Activated naive CD8-positive, alpha-beta T cell treated with anti-CD3 and anti-CD28 coated beads, Interleukin-2, amount 50 U/mL, for 24 hours (primary cell): ENCODE results near the gene COLQ.
"Not testable (repeated sequence)": the region's sequence is repeated elsewhere in the genome, so short reads cannot be mapped to it uniquely, and the experiment has no call there.

Source experiments
- ATAC-seq: fragments of 150-1000 bp; cut with Tn5 transposase; one replicate; pipeline ENCODE4 v1.10.0; 2021
- DNase-seq: peaks from one replicate; pipeline ENCODE4 v3.0.0; 2021
- H3K27ac Mint-ChIP-seq: one replicate; pipeline ENCODE4 v1.8.0; 2021; ENCODE audit warnings: mild to moderate bottlenecking, mixed read lengths
- H3K27me3 Mint-ChIP-seq: one replicate; pipeline ENCODE4 v1.8.0; 2021; ENCODE audit warnings: mixed read lengths
- H3K36me3 Mint-ChIP-seq: one replicate; pipeline ENCODE4 v1.8.0; 2021; ENCODE audit warnings: low read depth, mixed read lengths
- H3K4me1 Mint-ChIP-seq: one replicate; pipeline ENCODE4 v1.8.0; 2021; ENCODE audit warnings: mixed read lengths
- H3K4me3 Mint-ChIP-seq: one replicate; pipeline ENCODE4 v1.8.0; 2021; ENCODE audit warnings: mild to moderate bottlenecking, moderate library complexity, mixed read lengths
- H3K9me3 Mint-ChIP-seq: one replicate; pipeline ENCODE4 v1.8.0; 2021; ENCODE audit warnings: mixed read lengths

COLQ gene

DNA sequence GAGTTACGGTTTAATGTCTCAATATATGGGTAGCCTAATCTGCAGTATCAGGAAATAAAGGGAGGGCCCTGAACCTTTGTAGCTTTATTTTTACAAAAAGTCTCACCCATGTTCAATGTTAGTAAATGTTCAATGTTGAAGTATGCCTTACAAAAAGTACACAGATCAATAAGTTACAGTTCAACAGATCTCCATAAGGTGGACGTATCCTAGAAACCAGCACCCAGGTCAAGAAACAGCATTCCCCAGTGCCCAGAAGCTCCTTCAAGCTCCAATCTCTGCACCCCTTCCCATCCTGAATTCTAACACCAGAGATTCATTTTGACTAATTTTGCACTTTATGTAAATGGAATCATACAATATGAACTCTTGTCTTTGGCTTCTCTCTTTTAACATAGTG is 31.3 kb downstream of the COLQ start:
- H3K36me3 Mint-ChIP-seq: peaks cover 3% of the 10 kb centered on the region
- ATAC-seq: no peak
- no peak overlapping the region for H3K27ac Mint-ChIP-seq
- no peak overlapping the region for H3K4me3 Mint-ChIP-seq
- peaks cover 4% of the 10 kb centered on the region for H3K4me1 Mint-ChIP-seq
- no peaks in the 10 kb centered on the region for H3K9me3 Mint-ChIP-seq
- DNase-seq: no peak
- no peaks in the 10 kb centered on the region for H3K27me3 Mint-ChIP-seq

- peaks cover 4% of the 10 kb centered on the region for H3K4me1 Mint-ChIP-seq
- H3K27me3 Mint-ChIP-seq: no peaks in the 10 kb centered on the region
- peaks cover 3% of the 10 kb centered on the region for H3K36me3 Mint-ChIP-seq
- DNase-seq: no peak
- H3K9me3 Mint-ChIP-seq: no peaks in the 10 kb centered on the region
- H3K4me3 Mint-ChIP-seq: no peak overlapping the region
- H3K27ac Mint-ChIP-seq: no peak overlapping the region
- ATAC-seq: no peak
Observed at GRCh38 chr3:15488002-15488401, 33.5 kb downstream of the COLQ start.

DNA sequence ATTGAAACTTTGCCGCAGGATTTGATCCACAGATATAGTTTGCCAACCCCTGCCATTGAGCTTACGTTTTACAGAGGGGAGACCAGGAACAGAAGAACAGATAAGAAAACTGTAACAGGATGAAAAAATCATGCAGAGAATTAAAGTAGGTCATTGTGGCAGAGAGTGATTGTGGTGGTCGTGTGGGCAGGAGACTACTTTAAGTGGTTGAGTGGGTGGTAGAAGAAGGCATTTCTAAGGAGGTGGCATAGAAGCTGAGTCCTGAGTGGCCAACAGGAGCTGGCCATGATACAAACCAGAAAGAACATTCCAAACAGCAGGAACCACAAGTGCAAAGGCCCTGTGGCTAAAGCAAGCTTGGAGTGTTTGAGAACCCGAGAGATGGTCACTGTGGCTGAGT is 34.5 kb downstream of the COLQ start:
- no peaks in the 10 kb centered on the region for H3K27me3 Mint-ChIP-seq
- no peak for DNase-seq
- no peak overlapping the region for H3K27ac Mint-ChIP-seq
- H3K36me3 Mint-ChIP-seq: peaks cover 3% of the 10 kb centered on the region
- ATAC-seq: no peak
- H3K9me3 Mint-ChIP-seq: no peaks in the 10 kb centered on the region
- H3K4me1 Mint-ChIP-seq: peaks cover 4% of the 10 kb centered on the region
- H3K4me3 Mint-ChIP-seq: no peak overlapping the region

- no peak overlapping the region for H3K27ac Mint-ChIP-seq
- no peak overlapping the region for H3K4me3 Mint-ChIP-seq
- DNase-seq (no peak), ATAC-seq (no peak)
- H3K9me3 Mint-ChIP-seq: peaks cover 4% of the 10 kb centered on the region
- peaks cover 4% of the 10 kb centered on the region for H3K4me1 Mint-ChIP-seq
- H3K36me3 Mint-ChIP-seq: peaks cover 3% of the 10 kb centered on the region
- H3K27me3 Mint-ChIP-seq: no peaks in the 10 kb centered on the region
Observed at GRCh38 chr3:15486020-15486419, 35.5 kb downstream of the COLQ start.

DNA sequence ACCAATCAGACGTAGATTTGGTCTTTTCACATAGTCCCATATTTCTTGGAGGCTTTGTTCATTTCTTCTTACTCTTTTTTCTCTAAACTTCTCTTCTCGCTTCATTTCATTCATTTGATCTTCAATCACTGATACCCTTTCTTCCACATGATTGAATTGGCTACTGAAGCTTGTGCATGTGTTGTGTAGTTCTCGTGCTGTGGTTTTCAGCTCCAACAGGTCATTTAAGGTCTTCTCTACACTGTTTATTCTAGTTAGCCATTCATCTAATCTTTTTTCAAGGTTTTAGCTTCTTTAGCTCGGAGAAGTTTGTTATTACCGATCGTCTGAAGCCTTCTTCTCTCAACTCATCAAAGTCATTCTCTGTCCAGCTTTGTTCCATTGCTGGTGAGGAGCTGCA is 37.0 kb downstream of the COLQ start:
- H3K4me1 Mint-ChIP-seq, H3K27ac Mint-ChIP-seq, H3K4me3 Mint-ChIP-seq, H3K9me3 Mint-ChIP-seq, H3K27me3 Mint-ChIP-seq, H3K36me3 Mint-ChIP-seq, ATAC-seq, DNase-seq: not testable (repeated sequence)

GRCh38 chr3:15479400-15480224 is 41.9 kb downstream of the COLQ start:
- H3K36me3 Mint-ChIP-seq: no peaks in the 10 kb centered on the region

GRCh38 chr3:15478640-15478979 is 42.9 kb downstream of the COLQ start:
- no peaks in the 10 kb centered on the region for H3K4me1 Mint-ChIP-seq
- no peaks in the 10 kb centered on the region for H3K27me3 Mint-ChIP-seq
- H3K27ac Mint-ChIP-seq: no peak overlapping the region
- H3K36me3 Mint-ChIP-seq: no peaks in the 10 kb centered on the region
- ATAC-seq: no peak
- H3K9me3 Mint-ChIP-seq: peaks cover 4% of the 10 kb centered on the region
- H3K4me3 Mint-ChIP-seq: no peak overlapping the region
- no peak for DNase-seq

More at GRCh38 chr3:15479400-15480224, 41.9 kb downstream of the COLQ start:
- Mint-ChIP-seq H3K4me3 (no peak overlapping the region), H3K27ac (no peak overlapping the region), H3K9me3 (peaks cover 4% of the 10 kb centered on the region), H3K4me1 (no peaks in the 10 kb centered on the region), H3K27me3 (no peaks in the 10 kb centered on the region)
- ATAC-seq (no peak), DNase-seq (no peak)

DNA sequence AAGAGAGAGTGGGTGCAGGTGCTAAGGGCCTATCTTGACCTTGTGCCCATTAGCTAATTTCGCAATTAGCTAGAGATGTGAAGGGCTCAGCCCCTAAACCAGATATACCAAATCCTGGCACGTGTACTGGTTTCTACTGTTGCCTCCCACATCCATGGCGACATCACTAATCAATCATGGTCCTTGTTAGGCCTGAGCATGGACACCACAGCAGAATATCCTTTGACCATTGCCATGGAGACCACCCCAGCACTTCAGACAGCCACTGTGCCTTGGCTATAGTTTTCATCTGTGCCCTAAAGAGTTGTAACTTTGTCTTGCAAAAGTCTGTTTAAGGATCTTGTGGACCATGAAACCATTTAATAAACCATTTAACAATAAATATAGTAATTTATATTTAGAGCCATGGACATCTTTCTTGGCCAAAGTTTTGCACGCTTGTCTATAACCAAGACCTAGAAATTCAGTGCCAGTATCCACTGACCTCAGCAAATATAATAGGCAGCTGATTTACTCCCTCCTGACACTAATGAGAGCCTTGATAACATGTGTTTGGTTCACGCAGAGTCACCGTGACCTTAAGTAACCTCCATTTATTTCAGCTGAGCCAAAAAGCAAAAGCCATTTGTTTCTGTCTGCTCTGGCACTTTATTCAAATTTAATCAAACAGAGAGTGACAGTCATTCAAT is 43.4 kb downstream of the COLQ start:
- no peak overlapping the region for H3K27ac Mint-ChIP-seq
- no peaks in the 10 kb centered on the region for H3K36me3 Mint-ChIP-seq
- no peak overlapping the region for H3K4me3 Mint-ChIP-seq
- H3K9me3 Mint-ChIP-seq: peaks cover 4% of the 10 kb centered on the region
- no peaks in the 10 kb centered on the region for H3K4me1 Mint-ChIP-seq
- H3K27me3 Mint-ChIP-seq: no peaks in the 10 kb centered on the region
- ATAC-seq: no peak
- no peak for DNase-seq

- DNase-seq (no peak), ATAC-seq (no peak)
- no peaks in the 10 kb centered on the region for H3K9me3 Mint-ChIP-seq
Observed at GRCh38 chr3:15476378-15476777, 45.1 kb downstream of the COLQ start.

GRCh38 chr3:15475161-15475560 is 46.3 kb downstream of the COLQ start:
- H3K4me1 Mint-ChIP-seq: no peaks in the 10 kb centered on the region
- ATAC-seq: no peak
- H3K27ac Mint-ChIP-seq: no peak overlapping the region
- DNase-seq: no peak
- no peaks in the 10 kb centered on the region for H3K27me3 Mint-ChIP-seq
- H3K36me3 Mint-ChIP-seq: no peaks in the 10 kb centered on the region
- H3K9me3 Mint-ChIP-seq: no peaks in the 10 kb centered on the region
- H3K4me3 Mint-ChIP-seq: no peak overlapping the region

More at GRCh38 chr3:15476378-15476777, 45.1 kb downstream of the COLQ start:
- Mint-ChIP-seq H3K4me3 (no peak overlapping the region), H3K4me1 (no peaks in the 10 kb centered on the region), H3K27ac (no peak overlapping the region), H3K27me3 (no peaks in the 10 kb centered on the region), H3K36me3 (no peaks in the 10 kb centered on the region)

DNA sequence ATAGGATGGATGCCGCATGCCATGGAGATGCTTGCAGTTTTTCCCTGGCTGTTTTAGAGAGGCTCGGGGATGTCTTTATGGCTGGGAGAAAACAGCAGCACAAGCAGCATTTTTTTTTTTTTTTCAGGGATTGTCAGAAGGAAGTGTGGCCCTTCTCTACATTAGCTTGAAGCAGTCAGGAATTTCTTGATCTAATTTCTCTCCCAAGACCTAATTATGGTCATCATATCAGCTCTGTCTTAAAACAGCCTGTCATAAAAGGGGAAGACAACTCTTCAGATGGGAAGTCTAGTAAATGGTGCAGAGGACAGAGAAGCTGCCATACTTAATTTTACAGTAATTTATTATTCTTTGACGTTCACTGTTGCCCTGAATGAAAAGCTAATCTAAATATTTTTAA is 49.6 kb downstream of the COLQ start:
- no peak overlapping the region for H3K27ac Mint-ChIP-seq
- ATAC-seq: no peak
- no peaks in the 10 kb centered on the region for H3K27me3 Mint-ChIP-seq
- no peaks in the 10 kb centered on the region for H3K36me3 Mint-ChIP-seq
- DNase-seq: no peak
- no peak overlapping the region for H3K4me3 Mint-ChIP-seq
- H3K9me3 Mint-ChIP-seq: no peaks in the 10 kb centered on the region
- H3K4me1 Mint-ChIP-seq: peaks cover 8% of the 10 kb centered on the region

DNA sequence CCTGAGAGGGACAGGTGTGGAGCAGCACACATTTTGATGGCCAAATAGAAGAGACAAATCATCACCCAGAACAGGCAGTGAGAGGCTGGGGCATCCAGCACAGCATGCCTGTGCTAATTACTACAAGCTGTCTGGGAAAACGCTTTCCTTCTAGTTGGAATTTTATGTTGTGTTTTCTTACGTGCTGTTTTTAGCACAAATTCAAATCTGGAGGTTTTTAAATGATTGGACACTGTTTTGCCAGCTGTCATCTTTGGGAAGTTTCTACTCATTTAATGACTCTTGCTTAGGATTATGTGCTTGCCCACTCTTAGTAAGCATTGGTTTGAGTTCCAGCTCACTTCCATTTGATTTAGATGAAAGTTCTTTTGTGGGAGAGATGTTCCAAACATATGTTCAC is 50.7 kb downstream of the COLQ start:
- Mint-ChIP-seq H3K9me3 (no peaks in the 10 kb centered on the region), H3K36me3 (no peaks in the 10 kb centered on the region), H3K27me3 (no peaks in the 10 kb centered on the region), H3K4me1 (peaks cover 9% of the 10 kb centered on the region), H3K27ac (no peak overlapping the region), H3K4me3 (no peak overlapping the region)
- DNase-seq (no peak), ATAC-seq (no peak)

DNA sequence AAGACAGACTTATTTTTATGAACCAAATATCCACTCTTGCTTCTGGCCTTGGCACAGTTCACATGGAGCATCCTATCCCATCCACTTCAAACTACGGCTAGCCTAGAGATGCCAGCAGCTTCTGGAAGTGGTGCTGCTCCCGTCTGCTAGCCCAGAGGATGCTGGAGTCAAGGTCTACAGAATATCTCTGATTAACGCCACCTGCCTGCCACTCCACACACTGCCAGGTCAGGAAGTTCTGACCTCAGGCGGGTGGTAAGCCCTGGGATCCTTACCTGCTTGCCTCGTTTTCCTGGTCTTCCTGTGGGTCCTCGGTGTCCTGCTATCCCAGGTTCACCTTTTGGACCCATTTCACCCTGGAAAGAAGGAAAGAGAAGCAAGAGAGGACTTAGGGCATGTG is 51.2 kb downstream of the COLQ start:
- ATAC-seq (no peak), DNase-seq (no peak)
- Mint-ChIP-seq H3K27me3 (no peaks in the 10 kb centered on the region), H3K9me3 (no peaks in the 10 kb centered on the region), H3K4me3 (no peak overlapping the region), H3K36me3 (no peaks in the 10 kb centered on the region), H3K27ac (no peak overlapping the region), H3K4me1 (peaks cover 9% of the 10 kb centered on the region)

- Mint-ChIP-seq H3K27me3 (no peaks in the 10 kb centered on the region), H3K27ac (no peak overlapping the region), H3K4me3 (no peak overlapping the region), H3K36me3 (no peaks in the 10 kb centered on the region), H3K4me1 (peaks cover 12% of the 10 kb centered on the region), H3K9me3 (no peaks in the 10 kb centered on the region)
- ATAC-seq (no peak), DNase-seq (no peak)
Observed at GRCh38 chr3:15467227-15468181, 54.0 kb downstream of the COLQ start.
